CD4-positive, alpha-beta T cell treated with Interferon gamma for 1 hour (primary cell): ENCODE data around the gene TMEM106C.

Experiments
- DNase-seq: peaks from one replicate; pipeline ENCODE4 v3.0.0-alpha.2; 2020

Gene TMEM106C, protein sequence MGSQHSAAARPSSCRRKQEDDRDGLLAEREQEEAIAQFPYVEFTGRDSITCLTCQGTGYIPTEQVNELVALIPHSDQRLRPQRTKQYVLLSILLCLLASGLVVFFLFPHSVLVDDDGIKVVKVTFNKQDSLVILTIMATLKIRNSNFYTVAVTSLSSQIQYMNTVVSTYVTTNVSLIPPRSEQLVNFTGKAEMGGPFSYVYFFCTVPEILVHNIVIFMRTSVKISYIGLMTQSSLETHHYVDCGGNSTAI

GRCh38 chr12:47963340-47964040, at the start of gene TMEM106C:
Gene TMEM106C, plus strand, starts transcription at chr12:47963596. Its CDS starts 641 bp downstream, at chr12:47964237.
- DNase-seq, result peak; percentile 93

DNA sequence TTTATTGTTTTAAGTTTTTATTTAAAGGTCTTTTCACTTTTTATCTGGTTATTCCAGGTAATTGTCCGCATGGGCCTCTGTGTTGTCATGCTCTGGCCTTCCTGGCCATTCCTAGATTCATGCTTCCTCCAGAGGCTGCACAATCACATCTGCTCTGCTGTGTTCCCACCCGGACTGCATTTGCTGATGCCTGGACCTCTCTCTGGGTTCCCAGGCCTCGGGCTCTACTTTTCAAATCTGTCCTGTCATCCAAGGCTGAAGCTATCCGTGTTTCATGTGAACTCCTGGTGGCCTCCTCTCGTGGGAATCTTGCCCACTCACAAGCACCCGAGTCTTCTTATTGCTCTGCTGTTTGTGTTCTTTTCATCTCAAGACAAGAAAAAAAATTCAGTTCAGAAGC, 42.5 kb upstream of the TMEM106C start:
- no peak for DNase-seq

- no peak for DNase-seq
These were observed 41.5 kb upstream of the TMEM106C start for GRCh38 chr12:47921907-47922306.

DNA sequence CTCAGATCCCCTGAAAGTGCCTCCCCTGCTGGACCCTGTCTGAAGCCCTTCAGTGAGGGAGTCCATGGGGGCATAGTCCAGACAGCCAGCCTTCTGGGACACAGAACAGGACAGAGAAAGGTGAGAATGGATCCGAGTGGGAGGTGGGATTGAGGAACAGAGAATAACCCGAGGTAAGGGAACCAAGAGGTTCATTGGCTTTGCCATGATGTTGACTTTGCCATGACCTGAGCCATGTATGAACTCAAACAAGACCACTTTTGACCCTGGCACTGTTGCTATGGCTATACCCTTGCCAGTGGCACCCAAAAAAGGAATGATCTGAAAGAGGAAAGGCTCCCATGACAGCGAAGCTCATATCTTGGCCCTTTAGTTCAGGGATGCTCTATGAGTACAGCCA, 36.0 kb upstream of the TMEM106C start:
- DNase-seq, result no peak

GRCh38 chr12:47930634-47931033, 32.8 kb upstream of the TMEM106C start:
- DNase-seq, result no peak

- DNase-seq, result no peak
These were observed 32.2 kb upstream of the TMEM106C start for GRCh38 chr12:47931187-47931586.

- DNase-seq, result no peak
These were observed 28.2 kb upstream of the TMEM106C start for GRCh38 chr12:47935184-47935583.

- DNase-seq, result no peak
These were observed 25.3 kb upstream of the TMEM106C start for GRCh38 chr12:47938093-47938492.

GRCh38 chr12:47938594-47938993, 24.8 kb upstream of the TMEM106C start:
- no peak for DNase-seq

- DNase-seq, result no peak
These were observed 24.3 kb upstream of the TMEM106C start for GRCh38 chr12:47939009-47939601.

DNA sequence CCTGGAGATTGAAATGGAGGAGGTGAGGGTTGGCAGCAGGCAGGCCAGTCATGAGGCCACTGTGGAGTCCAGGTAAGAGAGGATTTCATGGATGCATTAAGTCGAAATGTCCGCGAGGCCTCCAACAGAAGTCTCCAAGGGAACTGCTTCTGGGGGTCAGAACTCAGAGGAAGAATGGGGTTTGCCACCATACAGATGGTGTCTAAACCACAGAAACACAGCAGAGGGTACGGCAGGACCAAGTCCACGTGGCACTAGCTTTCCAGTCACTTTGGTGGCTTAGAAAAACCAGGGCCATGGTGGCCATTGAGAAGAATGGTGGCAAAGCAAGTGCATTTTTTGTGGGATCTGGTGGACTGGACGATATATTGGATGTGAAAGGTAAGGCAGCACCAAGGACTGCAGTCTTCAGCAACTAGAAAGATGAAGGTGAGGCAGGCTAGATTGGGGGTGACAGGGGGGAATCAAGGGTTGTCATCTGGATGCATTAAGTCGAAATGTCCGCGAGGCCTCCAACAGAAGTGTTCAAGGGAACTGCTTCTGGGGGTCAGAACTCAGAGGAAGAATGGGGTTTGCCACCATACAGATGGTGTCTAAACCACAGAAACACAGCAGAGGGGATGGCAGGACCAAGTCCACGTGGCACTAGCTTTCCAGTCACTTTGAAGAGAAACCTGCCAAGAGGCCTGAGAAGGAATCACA, 22.5 kb upstream of the TMEM106C start:
- no peak for DNase-seq

DNA sequence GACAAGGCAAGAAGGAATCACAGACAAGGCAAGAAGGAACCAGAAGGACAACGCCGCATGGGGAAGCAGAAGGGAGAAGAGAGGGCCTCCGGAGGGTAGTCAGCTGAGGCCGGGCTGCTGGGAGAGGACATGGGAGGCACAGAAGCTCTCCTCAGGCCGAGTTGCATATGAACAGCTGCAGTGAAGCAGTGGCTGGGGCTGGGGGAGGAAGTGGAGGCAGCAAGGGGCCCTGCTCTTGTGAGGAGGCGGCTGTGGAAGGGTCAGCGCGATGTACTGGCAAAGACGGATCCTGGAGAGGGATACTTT, 22.0 kb upstream of the TMEM106C start:
- DNase-seq, result no peak

GRCh38 chr12:47941871-47942613, 21.4 kb upstream of the TMEM106C start:
- peak; percentile 37 for DNase-seq

- no peak for DNase-seq
These were observed 20.7 kb upstream of the TMEM106C start for GRCh38 chr12:47942614-47943225.

DNA sequence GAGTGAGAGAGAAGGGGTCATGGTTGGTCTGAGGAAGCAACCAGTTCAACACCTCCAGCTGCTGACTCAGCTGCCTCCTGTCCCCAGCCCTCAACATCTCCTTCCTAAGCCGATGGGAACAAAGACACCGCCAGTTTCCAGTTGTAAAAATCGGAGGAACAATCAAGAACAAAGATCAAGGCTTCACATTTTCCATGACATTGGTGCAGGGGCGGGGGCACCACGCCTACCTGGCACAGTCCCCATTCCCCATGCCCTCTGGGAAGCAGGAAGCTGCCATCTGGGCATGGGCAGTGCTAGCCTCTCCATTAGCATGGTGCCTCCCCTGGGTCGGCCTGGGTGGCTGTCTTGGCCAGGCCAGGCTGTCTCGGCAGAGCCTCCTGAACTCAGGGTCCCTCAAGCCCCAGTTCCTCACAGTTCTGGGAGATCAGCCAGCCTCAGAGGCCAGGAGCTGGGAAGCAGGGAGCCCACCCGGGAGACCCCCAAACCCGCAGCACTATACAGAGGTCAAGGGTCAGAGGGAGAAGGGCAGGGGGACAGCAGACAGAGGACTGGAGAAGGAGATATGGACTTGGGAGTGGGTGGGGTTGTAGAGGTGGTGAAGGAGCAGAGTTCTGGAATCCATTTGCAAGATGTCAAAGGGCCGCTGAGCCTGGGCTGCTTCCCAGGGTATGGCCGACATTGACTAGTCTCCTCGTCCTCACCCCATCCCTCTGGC, 19.6 kb upstream of the TMEM106C start:
- no peak for DNase-seq

- no peak for DNase-seq
These were observed 18.6 kb upstream of the TMEM106C start for GRCh38 chr12:47944685-47945340.

GRCh38 chr12:47945341-47945728, 18.1 kb upstream of the TMEM106C start:
- no peak for DNase-seq

- no peak for DNase-seq
These were observed 16.7 kb upstream of the TMEM106C start for GRCh38 chr12:47946413-47947323.

- DNase-seq, result no peak
These were observed 16.1 kb upstream of the TMEM106C start for GRCh38 chr12:47947341-47947740.
